HepG2 (cell line): ENCODE data around the gene GNG5. TPM values are rescaled to one million over a fixed set of nuclear protein-coding genes. Genes with fewer than 3 reads are reported as not detected.
A peak's percentile ranks its signal among the peaks of the same experiment; 100 is the strongest.

Experiments used
- AGO1 ChIP-seq: fragments of 200-400 bp; formaldehyde crosslinking; IDR thresholded peaks from 2 replicates; pipeline ENCODE4 v1.6.1; 2017; ENCODE audit warnings: mild to moderate bottlenecking, low read depth, low read length, moderate library complexity; ENCODE audit not compliant: poor library complexity, severe bottlenecking
- AKAP8 ChIP-seq: sonication (generic); formaldehyde crosslinking; IDR thresholded peaks from 2 replicates; pipeline ENCODE4 v1.5.1; 2020; ENCODE audit warnings: mild to moderate bottlenecking, missing genetic modification reagents
- ATF7 ChIP-seq, 2 experiments: fragments of 450-650 bp in 1 of 2; sonication (generic) in 1 of 2; formaldehyde crosslinking in 1 of 2; IDR thresholded peaks; 2 replicates each; pipeline versions ENCODE4 v1.4.0 to v1.6.1; 2016 to 2020; ENCODE audit warnings: antibody characterized with exemption in 1 of 2, mild to moderate bottlenecking in 1 of 2, missing genetic modification reagents in 1 of 2
- CBX2 ChIP-seq, 2 experiments: fragments of 200-600 bp in 1 of 2; sonication (generic); formaldehyde crosslinking in 1 of 2; IDR thresholded peaks; 2 replicates each; pipeline versions ENCODE4 v1.7.0 to v1.8.1; 2018 to 2022; ENCODE audit warnings: low read depth in 2 of 2, low read length in 1 of 2, mild to moderate bottlenecking in 1 of 2, missing genetic modification reagents in 1 of 2
- FOXC1 ChIP-seq: sonication (generic); formaldehyde crosslinking; IDR thresholded peaks from 2 replicates; pipeline ENCODE4 v1.8.0; 2022; ENCODE audit warnings: mild to moderate bottlenecking, missing genetic modification reagents, borderline replicate concordance
- FOXJ3 ChIP-seq: sonication (generic); formaldehyde crosslinking; IDR thresholded peaks from 2 replicates; pipeline ENCODE4 v1.4.0; 2020; ENCODE audit warnings: missing genetic modification reagents, mild to moderate bottlenecking, borderline replicate concordance
- HNRNPK ChIP-seq: fragments of 200-400 bp; formaldehyde crosslinking; IDR thresholded peaks from 2 replicates; pipeline ENCODE4 v1.6.1; 2018; ENCODE audit warnings: low read length, low read depth, moderate library complexity, mild to moderate bottlenecking; ENCODE audit not compliant: poor library complexity, severe bottlenecking
- IRX3 ChIP-seq: sonication (generic); formaldehyde crosslinking; IDR thresholded peaks from 2 replicates; pipeline ENCODE4 v1.8.1; 2023; ENCODE audit warnings: mild to moderate bottlenecking, low read depth, missing genetic modification reagents, borderline replicate concordance
- JUND ChIP-seq: sonication (generic); formaldehyde crosslinking; IDR thresholded peaks from 2 replicates; pipeline ENCODE4 v1.8.0; 2022; ENCODE audit warnings: mild to moderate bottlenecking, missing genetic modification reagents
- MEF2D ChIP-seq: sonication (generic); formaldehyde crosslinking; IDR thresholded peaks from 2 replicates; pipeline ENCODE4 v1.5.1; 2020; ENCODE audit warnings: mild to moderate bottlenecking, missing genetic modification reagents
- NR2F6 ChIP-seq, 2 experiments: IDR thresholded peaks; 2 replicates each; pipeline ENCODE4 v1.6.1; 2016; ENCODE audit warnings: antibody characterized with exemption in 1 of 2, mild to moderate bottlenecking in 1 of 2
- RXRA ChIP-seq: sonication (generic); formaldehyde crosslinking; IDR thresholded peaks from 2 replicates; pipeline ENCODE4 v1.5.1; 2020; ENCODE audit warnings: missing genetic modification reagents
- SMAD1 ChIP-seq: sonication (generic); formaldehyde crosslinking; IDR thresholded peaks from 2 replicates; pipeline ENCODE4 v1.4.0; 2020; ENCODE audit warnings: missing genetic modification reagents, low read depth, mild to moderate bottlenecking, borderline replicate concordance
- SNAPC2 ChIP-seq: sonication (generic); formaldehyde crosslinking; IDR thresholded peaks from 2 replicates; pipeline ENCODE4 v1.8.1; 2022; ENCODE audit warnings: mild to moderate bottlenecking, missing genetic modification reagents
- SOX5 ChIP-seq: IDR thresholded peaks from 2 replicates; pipeline ENCODE4 v1.6.1; 2016; ENCODE audit warnings: borderline replicate concordance
- TAF1 ChIP-seq: sonication (generic); formaldehyde crosslinking; IDR thresholded peaks from 2 replicates; pipeline ENCODE4 v1.4.0; 2020; ENCODE audit warnings: missing genetic modification reagents
- THAP11 ChIP-seq: IDR thresholded peaks from 2 replicates; pipeline ENCODE4 v1.6.1; 2016; ENCODE audit warnings: missing biosample characterization, missing genetic modification reagents
- ZKSCAN8 ChIP-seq: IDR thresholded peaks from 2 replicates; pipeline ENCODE4 v1.6.1; 2016; ENCODE audit warnings: borderline replicate concordance, missing genetic modification reagents, missing compliant biosample characterization
- ZNF749 ChIP-seq: sonication (generic); formaldehyde crosslinking; IDR thresholded peaks from 2 replicates; pipeline ENCODE4 v1.8.0; 2022; ENCODE audit warnings: mild to moderate bottlenecking, missing genetic modification reagents, moderate library complexity, borderline replicate concordance
- ZSCAN25 ChIP-seq: sonication (generic); formaldehyde crosslinking; IDR thresholded peaks from 2 replicates; pipeline ENCODE4 v1.8.0; 2022; ENCODE audit warnings: mild to moderate bottlenecking, missing genetic modification reagents
- ZSCAN9 ChIP-seq: IDR thresholded peaks from 2 replicates; pipeline ENCODE4 v1.6.1; 2016; ENCODE audit warnings: borderline replicate concordance
- polyA plus RNA-seq, 8 experiments: library from polyadenylated mRNA; depleted of rRNA in 3 of 8; stranded (reverse) in 7 of 8; unstranded in 1 of 8; fragments of >200 nt; fragmentation: Illumina TruSeq in 4 of 8; extraction: Trizol in 4 of 8; gene quantifications; 2 replicates each; pipeline versions ENCODE4 v1.2.1 to v1.2.3, GENCODE V29; 2011 to 2016; ENCODE audit warnings: low read depth in 4 of 8, missing spikeins in 1 of 8, mixed read lengths in 1 of 8; ENCODE audit not compliant: insufficient read depth in 1 of 8
- total RNA-seq, 5 experiments: library from RNA; depleted of rRNA; stranded (reverse); fragments of >200 nt; fragmentation: Illumina TruSeq; extraction: Trizol; gene quantifications; 2 replicates each; pipeline ENCODE4 v1.2.3, GENCODE V29; 2016; ENCODE audit warnings: low read depth in 1 of 5
- TF ChIP-seq, protein P1 (sequence below), 2 experiments: IDR thresholded peaks; 2 replicates each; pipeline ENCODE4 v1.6.1; 2011 to 2012; ENCODE audit warnings: low read length in 2 of 2, borderline replicate concordance in 1 of 2, low read depth in 1 of 2, mild to moderate bottlenecking in 1 of 2, moderate library complexity in 1 of 2
- TF ChIP-seq, protein P2 (sequence below): sonication (generic); formaldehyde crosslinking; IDR thresholded peaks from 2 replicates; pipeline ENCODE4 v1.8.0; 2022; ENCODE audit warnings: mild to moderate bottlenecking, missing genetic modification reagents, borderline replicate concordance

The GNG5 gene
- total and polyA plus RNA-seq, 2 of the 13 experiments (the other 11 are each of a cell fraction or from before 2014, with no cell fraction given) = 103 to 137 TPM

DNA sequence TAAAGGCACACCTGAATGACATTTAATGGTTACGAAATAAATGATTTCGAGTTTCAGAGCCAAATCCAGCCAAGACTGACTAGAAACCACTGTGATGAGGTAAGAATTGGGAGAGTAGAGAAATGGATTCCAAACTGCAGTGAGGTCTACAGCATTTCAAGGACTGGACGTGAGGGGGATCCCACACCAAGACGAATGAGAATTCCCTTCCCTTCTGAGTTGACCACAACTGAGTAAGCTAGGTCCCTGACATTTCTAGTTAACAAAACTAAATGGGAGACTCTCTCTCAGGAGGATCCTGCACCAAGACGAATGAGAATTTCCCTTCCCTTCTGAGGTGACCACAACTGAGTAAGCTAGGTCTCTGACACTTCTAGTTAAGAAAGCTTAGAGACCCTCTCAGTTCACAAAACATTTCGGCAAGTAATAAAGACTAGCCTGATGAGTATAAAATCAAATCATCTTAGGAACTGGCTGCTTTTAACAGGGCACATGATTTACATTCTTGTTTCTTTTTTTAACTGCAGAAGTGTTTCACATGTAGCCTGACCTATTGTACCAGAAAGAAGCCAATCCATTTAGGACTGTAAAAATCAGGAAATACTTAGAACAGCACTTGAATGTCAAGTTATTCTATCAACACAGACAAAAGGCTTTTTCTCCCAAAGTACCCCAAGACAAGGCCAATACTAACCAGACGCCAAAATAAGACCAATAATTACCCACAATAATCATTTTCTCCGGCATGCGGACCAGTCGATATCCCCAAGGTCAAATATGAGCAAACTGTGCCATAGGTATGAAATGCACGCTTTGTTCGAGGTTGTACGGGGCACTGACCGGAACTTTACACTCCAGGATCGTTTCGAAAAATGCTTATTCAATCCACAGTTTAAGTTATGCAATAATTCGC, 1.5 kb downstream of the GNG5 start (continued):
- TF ChIP-seq, protein P1, sequence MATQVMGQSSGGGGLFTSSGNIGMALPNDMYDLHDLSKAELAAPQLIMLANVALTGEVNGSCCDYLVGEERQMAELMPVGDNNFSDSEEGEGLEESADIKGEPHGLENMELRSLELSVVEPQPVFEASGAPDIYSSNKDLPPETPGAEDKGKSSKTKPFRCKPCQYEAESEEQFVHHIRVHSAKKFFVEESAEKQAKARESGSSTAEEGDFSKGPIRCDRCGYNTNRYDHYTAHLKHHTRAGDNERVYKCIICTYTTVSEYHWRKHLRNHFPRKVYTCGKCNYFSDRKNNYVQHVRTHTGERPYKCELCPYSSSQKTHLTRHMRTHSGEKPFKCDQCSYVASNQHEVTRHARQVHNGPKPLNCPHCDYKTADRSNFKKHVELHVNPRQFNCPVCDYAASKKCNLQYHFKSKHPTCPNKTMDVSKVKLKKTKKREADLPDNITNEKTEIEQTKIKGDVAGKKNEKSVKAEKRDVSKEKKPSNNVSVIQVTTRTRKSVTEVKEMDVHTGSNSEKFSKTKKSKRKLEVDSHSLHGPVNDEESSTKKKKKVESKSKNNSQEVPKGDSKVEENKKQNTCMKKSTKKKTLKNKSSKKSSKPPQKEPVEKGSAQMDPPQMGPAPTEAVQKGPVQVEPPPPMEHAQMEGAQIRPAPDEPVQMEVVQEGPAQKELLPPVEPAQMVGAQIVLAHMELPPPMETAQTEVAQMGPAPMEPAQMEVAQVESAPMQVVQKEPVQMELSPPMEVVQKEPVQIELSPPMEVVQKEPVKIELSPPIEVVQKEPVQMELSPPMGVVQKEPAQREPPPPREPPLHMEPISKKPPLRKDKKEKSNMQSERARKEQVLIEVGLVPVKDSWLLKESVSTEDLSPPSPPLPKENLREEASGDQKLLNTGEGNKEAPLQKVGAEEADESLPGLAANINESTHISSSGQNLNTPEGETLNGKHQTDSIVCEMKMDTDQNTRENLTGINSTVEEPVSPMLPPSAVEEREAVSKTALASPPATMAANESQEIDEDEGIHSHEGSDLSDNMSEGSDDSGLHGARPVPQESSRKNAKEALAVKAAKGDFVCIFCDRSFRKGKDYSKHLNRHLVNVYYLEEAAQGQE (IDR thresholded peaks at IDR 0.05; ENCODE audit: borderline replicate concordance in 1 of 2, low read depth in 1 of 2, low read length in 2 of 2) = peak in 1 of 2 experiments; percentile 14; a peak in 1 of 4 replicates
- TF ChIP-seq ZKSCAN8 (CRISPR knock-in tag) = peak; percentile 40; the same call in 1 of the 2 replicates
- no peak for TF ChIP-seq ATF7 (IDR thresholded peaks at IDR 0.05)
- TF ChIP-seq ATF7 (CRISPR knock-in tag; IDR thresholded peaks at IDR 0.05) = no peak
- no peak for TF ChIP-seq ZNF749 (CRISPR knock-in tag)
- no peak for TF ChIP-seq SNAPC2 (CRISPR knock-in tag)
- no peak for TF ChIP-seq AKAP8 (CRISPR knock-in tag)
- TF ChIP-seq FOXJ3 = no peak
- TF ChIP-seq THAP11 (CRISPR knock-in tag) = 0 out of 2 replicates have a peak, but pooled peaks have one; percentile 46
- no peak for TF ChIP-seq AGO1
- TF ChIP-seq ZSCAN9 (CRISPR knock-in tag) = 0 out of 2 replicates have a peak, but pooled peaks have one; percentile 42
- TF ChIP-seq JUND (CRISPR knock-in tag) = no peak
- no peak for TF ChIP-seq IRX3 (CRISPR knock-in tag)
- TF ChIP-seq FOXC1 (CRISPR knock-in tag) = no peak
- TF ChIP-seq RXRA = peak; percentile 71; the same call in 1 of the 2 replicates
- no peak for TF ChIP-seq CBX2 (IDR thresholded peaks at IDR 0.05; ENCODE audit: low read depth, low read length)
- TF ChIP-seq CBX2 (CRISPR knock-in tag; IDR thresholded peaks at IDR 0.05; ENCODE audit: low read depth) = no peak
- TF ChIP-seq ZSCAN25 (CRISPR knock-in tag) = no peak
- 0 out of 2 replicates have a peak, but pooled peaks have one; percentile 28 for TF ChIP-seq MEF2D (CRISPR knock-in tag)
- TF ChIP-seq, protein P2, sequence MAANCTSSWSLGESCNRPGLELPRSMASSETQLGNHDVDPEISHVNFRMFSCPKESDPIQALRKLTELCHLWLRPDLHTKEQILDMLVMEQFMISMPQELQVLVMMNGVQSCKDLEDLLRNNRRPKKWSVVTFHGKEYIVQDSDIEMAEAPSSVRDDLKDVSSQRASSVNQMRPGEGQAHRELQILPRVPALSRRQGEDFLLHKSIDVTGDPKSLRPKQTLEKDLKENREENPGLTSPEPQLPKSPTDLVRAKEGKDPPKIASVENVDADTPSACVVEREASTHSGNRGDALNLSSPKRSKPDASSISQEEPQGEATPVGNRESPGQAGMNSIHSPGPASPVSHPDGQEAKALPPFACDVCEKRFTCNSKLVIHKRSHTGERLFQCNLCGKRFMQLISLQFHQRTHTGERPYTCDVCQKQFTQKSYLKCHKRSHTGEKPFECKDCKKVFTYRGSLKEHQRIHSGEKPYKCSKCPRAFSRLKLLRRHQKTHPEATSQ (CRISPR knock-in tag) = 0 out of 2 replicates have a peak, but pooled peaks have one; percentile 43
- TF ChIP-seq NR2F6 (IDR thresholded peaks at IDR 0.05) = peak; percentile 8; the same call in 1 of the 2 replicates
- peak; percentile 42 for TF ChIP-seq NR2F6 (CRISPR knock-in tag; IDR thresholded peaks at IDR 0.05)
- TF ChIP-seq HNRNPK = no peak
- TF ChIP-seq SMAD1 = no peak
- no peak for TF ChIP-seq TAF1 (CRISPR knock-in tag)
- TF ChIP-seq SOX5 (CRISPR knock-in tag) = peak; percentile 78; the same call in 1 of the 2 replicates
